HG03520 (cell line): ENCODE measurements around the gene MLIP.

Experiments used
- ATAC-seq: cut with Tn5 transposase; IDR thresholded peaks from one replicate; pipeline ENCODE4 v1.9.1; 2021; ENCODE audit warnings: mild to moderate bottlenecking, moderate library complexity; ENCODE audit not compliant: unreplicated experiment

The MLIP gene

DNA sequence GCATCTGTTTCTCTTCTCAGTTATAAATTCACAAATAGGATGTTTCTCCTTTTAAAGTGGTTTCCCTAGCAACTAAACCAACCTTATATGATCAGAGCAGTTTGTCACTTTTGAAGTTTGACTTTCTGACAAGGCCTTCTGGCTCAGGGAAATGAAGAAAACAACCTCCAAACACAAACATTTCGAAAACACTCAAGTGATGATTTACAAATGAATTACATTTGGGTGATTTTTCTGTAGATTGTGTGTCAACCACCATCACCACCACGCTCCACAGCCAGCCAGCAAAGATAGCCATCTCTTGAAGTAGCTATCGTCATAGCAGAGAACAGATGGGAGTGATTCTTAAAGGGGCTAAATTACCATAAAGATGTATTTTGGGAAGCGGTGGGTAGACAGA, 16.5 kb upstream of the MLIP start:
- ATAC-seq, result no peak

- ATAC-seq, result no peak
Measured at GRCh38 chr6:54095723-54096122, 15.5 kb upstream of the MLIP start.

DNA sequence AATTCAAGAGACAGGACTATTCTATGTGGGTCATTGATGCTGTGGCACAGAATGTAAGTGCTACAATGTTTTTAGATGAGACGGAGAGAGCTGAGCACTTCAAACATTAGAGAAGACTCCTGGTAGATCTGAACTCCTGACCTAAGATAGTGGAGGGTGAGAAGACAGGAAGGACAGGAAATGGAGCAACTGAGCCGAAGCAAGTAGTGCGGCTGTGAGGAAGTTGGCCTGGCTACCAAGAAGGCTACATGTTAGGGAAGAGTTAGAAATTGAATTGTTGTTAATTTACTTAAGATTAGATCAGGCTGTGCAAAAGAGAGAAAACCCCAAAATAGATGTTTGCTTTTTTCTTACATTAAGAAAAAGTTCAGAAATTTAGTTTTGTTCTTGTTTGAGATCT, 14.4 kb upstream of the MLIP start:
- ATAC-seq, result no peak

GRCh38 chr6:54097753-54098152, 13.5 kb upstream of the MLIP start:
- no peak for ATAC-seq

- ATAC-seq, result no peak
Measured at GRCh38 chr6:54098450-54099044, 12.7 kb upstream of the MLIP start.

DNA sequence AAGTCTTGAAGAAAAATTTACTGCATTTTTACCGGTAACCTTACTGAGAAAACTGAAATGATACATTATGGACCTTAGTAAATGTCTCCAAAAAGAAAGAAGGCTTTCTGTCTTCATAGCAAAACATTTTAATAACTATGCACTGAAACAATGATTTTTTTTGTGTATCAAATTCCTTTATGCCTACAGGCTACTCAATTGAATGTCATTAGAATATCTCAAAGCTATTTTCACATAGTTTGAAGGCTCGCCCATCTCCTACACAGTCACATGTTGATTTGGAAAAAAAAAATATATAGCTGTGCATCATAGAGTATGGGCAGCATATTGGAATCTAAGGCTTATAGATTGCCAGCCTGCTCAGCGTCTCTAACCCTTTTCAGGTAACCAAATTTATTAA, 12.0 kb upstream of the MLIP start:
- ATAC-seq, result no peak

DNA sequence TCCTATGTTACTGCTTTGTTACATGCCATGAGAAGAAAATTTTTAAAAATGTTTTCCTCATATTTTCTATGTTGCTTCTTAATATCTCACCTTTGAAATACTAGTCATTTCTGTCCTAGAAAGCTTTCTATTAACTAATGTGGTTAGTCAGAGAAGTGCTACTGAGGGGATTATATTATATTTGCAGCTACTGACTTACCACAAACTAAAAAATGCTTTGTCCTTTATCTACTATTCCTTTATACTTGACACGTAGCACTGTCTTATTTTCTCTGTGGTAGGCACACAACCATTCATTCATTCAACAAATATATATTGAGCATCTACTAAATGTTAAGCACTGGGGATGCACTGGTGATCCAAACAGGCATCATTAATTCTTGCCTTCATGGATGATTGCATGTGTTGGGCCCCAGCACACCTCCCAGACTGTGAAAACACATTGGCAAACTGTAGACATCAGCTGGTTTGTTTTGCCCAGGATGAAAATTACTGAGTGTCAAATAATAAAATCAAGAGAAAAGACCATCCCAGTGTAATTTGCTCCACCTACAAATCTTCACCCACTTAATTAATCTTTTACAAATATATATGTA, 10.7 kb upstream of the MLIP start:
- ATAC-seq, result peak; percentile 79

DNA sequence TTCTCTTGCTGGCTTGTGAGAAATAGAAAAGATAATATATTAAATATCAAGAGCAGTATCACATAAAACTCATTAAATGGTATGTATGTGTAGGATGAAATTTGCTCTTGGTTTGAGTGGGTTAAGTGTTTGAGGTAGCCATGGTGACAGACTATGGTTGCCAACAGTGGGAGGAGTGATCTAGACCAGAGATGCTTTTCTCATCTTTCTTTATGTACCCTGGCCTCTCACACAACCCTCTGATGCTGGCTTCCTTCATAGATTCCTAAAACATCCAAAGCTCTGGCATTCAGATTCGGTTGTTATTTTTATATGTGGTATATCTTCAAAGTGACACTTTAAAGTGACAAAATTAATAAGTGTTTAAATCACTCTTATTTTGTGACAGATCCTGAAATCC, 9.0 kb upstream of the MLIP start:
- ATAC-seq, result no peak

GRCh38 chr6:54103497-54103896, 7.7 kb upstream of the MLIP start:
- no peak for ATAC-seq

GRCh38 chr6:54106727-54107126, 4.5 kb upstream of the MLIP start:
- no peak for ATAC-seq

DNA sequence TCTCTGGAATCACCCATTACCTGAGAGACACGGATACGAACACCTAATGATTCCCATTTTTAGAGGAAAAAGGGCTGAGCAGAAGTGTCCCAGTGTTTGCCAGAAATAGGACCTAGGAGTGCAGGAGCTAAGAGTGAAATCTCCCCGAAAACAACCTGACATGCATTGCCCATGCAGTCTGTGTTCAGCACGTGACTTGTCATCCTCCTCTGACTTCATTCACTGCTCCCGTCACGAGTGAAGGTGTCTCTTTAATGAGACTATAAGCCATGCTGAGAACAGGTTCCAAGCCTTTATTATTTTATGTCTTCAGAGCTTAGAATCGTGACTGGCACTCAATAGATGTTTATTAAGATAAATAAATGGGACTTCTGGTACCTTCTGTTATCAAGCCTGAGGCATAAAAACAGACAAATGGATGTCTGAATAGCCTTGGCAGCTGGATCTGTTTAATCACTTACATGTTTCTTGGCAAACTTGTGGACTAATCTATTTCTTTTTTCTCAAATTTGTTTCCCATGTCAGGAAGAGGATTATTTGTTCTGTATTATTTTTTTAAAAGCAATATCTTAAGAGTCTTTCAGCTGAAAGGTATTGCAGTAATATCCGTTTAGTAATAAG, 3.7 kb upstream of the MLIP start:
- no peak for ATAC-seq

GRCh38 chr6:54108271-54108670, 3.0 kb upstream of the MLIP start:
- ATAC-seq, result no peak

DNA sequence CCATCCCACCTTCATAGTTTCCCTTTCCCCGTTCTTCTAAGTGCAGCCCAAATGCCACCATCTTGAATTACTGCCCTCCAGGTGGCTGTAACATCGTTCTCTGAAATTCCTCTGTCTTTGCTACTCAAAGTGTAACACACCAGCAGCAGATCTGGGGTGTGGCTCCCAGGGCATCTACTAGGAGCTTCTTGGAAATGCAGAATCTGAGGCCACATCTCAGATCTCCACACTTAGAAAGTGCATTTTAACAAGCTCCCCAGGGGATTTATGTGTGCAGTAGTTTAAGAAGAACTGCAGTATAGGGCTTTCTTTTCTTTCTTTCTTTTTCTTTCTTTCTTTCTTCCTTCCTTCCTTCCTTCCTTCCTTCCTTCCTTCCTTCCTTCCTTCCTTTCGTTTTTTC, 1.7 kb upstream of the MLIP start:
- ATAC-seq, result no peak

DNA sequence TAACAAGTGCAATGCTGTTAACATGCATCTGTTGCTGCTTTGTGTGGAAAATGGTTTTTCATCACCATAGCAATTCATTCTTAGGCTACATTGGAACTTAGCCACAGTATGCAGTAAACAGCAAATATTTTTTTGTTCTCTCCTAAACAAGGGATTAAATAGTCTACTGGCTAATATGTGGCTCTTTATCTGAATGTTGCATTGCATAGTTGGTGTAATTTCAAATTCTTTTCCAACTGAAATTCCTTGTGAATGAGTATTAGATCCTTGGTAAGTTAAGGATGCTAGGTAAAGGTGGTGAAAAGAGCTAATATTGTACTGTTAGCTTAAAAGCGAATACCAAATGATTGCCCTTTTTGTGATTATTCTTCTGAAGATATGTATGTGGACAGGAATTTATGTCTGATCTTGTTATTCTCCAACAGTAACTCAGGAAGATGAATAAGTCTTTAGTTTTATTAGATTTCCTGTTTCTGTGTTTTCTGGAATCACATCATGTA, 958 bp downstream of the MLIP start:
- ATAC-seq, result no peak

DNA sequence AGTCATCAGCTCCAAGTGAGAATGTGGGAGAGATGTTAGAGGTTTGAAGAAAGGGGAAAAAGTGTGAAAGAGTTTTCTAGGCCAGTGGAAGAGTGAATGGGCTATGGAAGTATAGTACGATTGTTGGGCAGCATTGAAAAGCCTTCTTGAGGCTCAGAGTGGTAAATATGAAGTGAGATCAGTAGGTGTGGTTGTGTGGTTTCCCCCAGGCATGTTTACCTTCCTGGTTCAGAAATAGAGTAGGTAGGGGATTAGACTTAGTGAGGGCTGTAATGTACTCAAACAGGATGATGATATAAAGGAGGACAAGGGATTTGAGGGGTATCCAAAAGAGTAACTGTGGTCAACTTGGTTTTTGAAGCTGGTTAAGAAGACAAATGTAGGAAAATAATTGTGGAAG, 3.7 kb downstream of the MLIP start:
- no peak for ATAC-seq

DNA sequence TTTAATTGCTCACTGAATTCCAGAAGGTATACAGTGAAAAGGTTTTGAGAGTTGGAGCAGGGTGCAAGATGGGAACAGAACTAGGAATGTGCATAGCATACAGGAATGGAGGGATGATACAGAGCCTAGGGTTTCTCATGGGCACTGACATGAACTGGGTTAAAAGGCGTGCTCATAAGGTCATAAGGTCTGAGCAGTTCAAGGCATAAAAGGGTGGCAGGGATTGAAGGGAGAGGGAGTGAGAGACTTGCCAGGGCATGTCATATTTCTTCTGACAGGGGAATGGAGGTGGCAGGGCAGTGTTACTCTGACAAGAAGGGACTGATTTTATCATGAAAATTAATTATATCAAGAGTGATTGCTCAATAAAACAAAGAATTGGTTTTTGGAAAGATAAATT, 4.7 kb downstream of the MLIP start:
- ATAC-seq, result no peak

GRCh38 chr6:54118117-54118516, 6.9 kb downstream of the MLIP start:
- no peak for ATAC-seq

DNA sequence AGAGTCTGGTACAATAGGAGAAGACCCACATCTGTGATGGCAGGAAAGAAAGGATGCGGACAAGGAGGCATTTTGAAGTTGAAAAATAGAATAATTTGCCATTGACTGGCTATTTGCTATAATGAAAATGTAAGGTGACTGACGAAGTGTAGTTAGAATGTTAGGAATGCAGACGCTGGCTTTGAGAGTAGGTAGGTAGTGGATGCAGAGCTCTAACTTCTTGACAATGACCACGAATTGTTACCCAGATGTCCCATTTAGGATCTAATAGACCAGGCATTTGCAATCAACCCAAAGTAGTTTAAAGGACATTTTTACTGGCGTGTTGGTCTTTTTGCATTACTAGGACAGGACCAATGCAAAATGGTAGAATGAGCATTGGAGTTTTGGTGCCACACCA, 14.2 kb downstream of the MLIP start:
- ATAC-seq, result no peak

- no peak for ATAC-seq
Measured at GRCh38 chr6:54130179-54130578, 18.9 kb downstream of the MLIP start.

GRCh38 chr6:54132587-54132986, 21.3 kb downstream of the MLIP start:
- ATAC-seq, result no peak

DNA sequence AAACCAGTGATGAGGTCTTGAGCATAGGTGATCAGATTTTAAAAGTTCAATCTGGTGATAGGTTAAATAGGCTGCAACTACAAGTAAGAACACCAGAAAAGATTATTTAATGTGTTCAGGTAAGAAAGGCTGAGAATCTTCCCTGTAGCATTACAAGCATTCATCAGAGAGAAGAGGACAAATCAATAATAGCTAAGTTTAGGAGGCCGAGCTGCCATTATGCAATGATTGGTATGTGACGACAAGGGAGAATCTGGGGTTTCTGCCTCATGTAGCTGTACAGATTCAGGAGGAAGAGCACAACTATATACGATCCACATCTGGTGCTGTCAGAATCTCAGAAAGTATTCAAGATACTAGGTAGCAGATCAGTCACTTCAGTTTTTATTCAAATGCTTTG, 21.9 kb downstream of the MLIP start:
- no peak for ATAC-seq

- ATAC-seq, result no peak
Measured at GRCh38 chr6:54134935-54135334, 23.7 kb downstream of the MLIP start.
